ENCODE results near the gene DNAH8. TPM values are rescaled to one million over a fixed set of nuclear protein-coding genes. Genes with fewer than 3 reads are reported as not detected.

Gene DNAH8
- total and polyA plus RNA-seq, 3 donors from 2014 or later, result 17.2 to 23.7 (median 19.0) TPM

GRCh38 chr6:38985839-38986238 lies 270.7 kb downstream of the DNAH8 start:
- Histone ChIP-seq H3K27me3 (no peaks in the 10 kb centered on the region), H3K36me3 (ENCODE audit: low read depth, missing control alignments) (no peaks in the 10 kb centered on the region), H3K4me3 (no peak overlapping the region), H3K27ac (no peak overlapping the region), H3K4me1 (no peaks in the 10 kb centered on the region), H3K9me3 (no peaks in the 10 kb centered on the region)
- TF ChIP-seq, protein P1, sequence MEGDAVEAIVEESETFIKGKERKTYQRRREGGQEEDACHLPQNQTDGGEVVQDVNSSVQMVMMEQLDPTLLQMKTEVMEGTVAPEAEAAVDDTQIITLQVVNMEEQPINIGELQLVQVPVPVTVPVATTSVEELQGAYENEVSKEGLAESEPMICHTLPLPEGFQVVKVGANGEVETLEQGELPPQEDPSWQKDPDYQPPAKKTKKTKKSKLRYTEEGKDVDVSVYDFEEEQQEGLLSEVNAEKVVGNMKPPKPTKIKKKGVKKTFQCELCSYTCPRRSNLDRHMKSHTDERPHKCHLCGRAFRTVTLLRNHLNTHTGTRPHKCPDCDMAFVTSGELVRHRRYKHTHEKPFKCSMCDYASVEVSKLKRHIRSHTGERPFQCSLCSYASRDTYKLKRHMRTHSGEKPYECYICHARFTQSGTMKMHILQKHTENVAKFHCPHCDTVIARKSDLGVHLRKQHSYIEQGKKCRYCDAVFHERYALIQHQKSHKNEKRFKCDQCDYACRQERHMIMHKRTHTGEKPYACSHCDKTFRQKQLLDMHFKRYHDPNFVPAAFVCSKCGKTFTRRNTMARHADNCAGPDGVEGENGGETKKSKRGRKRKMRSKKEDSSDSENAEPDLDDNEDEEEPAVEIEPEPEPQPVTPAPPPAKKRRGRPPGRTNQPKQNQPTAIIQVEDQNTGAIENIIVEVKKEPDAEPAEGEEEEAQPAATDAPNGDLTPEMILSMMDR (IDR thresholded peaks at IDR 0.05), result no peak
- TF ChIP-seq POLR2A (IDR thresholded peaks at IDR 0.05), result no peak
- intact Hi-C loops (cut with DNase I; ENCODE audit: low total_unique reads), result no loop called here
- WGBS, 2 donors, result 76 to 85% methylated on average over 3 of the region's 3 CpGs
- no peak for DNase-seq

GRCh38 chr6:38987503-38987902 lies 272.4 kb downstream of the DNAH8 start:
- TF ChIP-seq, protein P1 (IDR thresholded peaks at IDR 0.05), result no peak
- TF ChIP-seq POLR2A (IDR thresholded peaks at IDR 0.05), result no peak
- H3K4me1 ChIP-seq, result no peaks in the 10 kb centered on the region
- no peak for DNase-seq
- intact Hi-C loops (cut with DNase I; ENCODE audit: low total_unique reads), result no loop called here
- no peaks in the 10 kb centered on the region for H3K27me3 ChIP-seq
- H3K27ac ChIP-seq, result no peak overlapping the region
- no peak overlapping the region for H3K4me3 ChIP-seq
- H3K9me3 ChIP-seq, result no peaks in the 10 kb centered on the region
- H3K36me3 ChIP-seq (ENCODE audit: low read depth, missing control alignments), result no peaks in the 10 kb centered on the region

DNA sequence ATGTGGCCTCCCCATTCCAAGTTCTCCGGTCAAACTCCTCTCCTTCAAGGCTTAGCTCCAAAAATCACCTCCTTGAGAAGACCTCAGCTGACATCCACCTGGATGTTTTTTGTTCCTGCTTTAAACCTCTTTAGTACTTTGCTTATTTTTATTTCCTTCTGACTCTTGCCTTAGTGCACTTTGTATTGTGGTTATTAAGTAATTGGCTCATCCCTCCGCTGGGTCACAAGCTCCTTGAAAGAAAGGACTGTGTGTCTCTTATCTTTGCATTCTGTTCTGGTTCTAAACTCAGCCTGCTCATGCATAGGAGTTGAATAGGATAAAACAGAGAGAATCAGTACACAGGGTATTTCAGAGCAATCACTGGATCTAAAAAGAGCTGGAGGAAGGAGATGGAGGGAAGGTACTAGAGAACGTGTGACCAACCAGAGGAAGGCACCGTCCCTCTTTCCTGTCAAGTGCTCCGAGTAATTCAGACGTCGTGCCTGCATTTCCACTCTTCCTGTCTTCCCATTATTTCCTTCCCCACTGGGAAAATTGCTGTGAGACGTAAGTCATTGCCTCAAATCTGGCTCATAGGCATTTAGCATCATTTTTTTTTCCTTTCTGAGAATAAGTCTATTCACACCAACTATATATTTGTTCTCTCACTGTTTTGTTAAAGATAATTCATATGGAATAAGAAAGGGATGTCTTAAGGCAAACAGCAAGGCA lies 273.8 kb downstream of the DNAH8 start:
- WGBS, 2 donors, result 43 to 44% methylated on average over 8 of the region's 8 CpGs

GRCh38 chr6:38990475-38990874 lies 275.4 kb downstream of the DNAH8 start:
- no peaks in the 10 kb centered on the region for H3K27me3 ChIP-seq
- WGBS, 2 donors, result 70% methylated on average over 5 of the region's 5 CpGs
- no peak overlapping the region for H3K27ac ChIP-seq
- intact Hi-C loops (cut with DNase I; ENCODE audit: low total_unique reads), result no loop called here
- no peak for DNase-seq
- H3K4me1 ChIP-seq, result no peaks in the 10 kb centered on the region
- H3K36me3 ChIP-seq (ENCODE audit: low read depth, missing control alignments), result no peaks in the 10 kb centered on the region
- H3K4me3 ChIP-seq, result no peak overlapping the region
- TF ChIP-seq, protein P1 (IDR thresholded peaks at IDR 0.05), result no peak
- no peak for TF ChIP-seq POLR2A (IDR thresholded peaks at IDR 0.05)
- no peaks in the 10 kb centered on the region for H3K9me3 ChIP-seq

More for the DNA sequence above, 273.8 kb downstream of the DNAH8 start:
- no peaks in the 10 kb centered on the region for H3K27me3 ChIP-seq
- H3K9me3 ChIP-seq, result no peaks in the 10 kb centered on the region
- no peak overlapping the region for H3K27ac ChIP-seq
- intact Hi-C loops (cut with DNase I; ENCODE audit: low total_unique reads), result no loop called here
- TF ChIP-seq, protein P1 (IDR thresholded peaks at IDR 0.05), result no peak
- no peak overlapping the region for H3K4me3 ChIP-seq
- no peaks in the 10 kb centered on the region for H3K36me3 ChIP-seq (ENCODE audit: low read depth, missing control alignments)
- DNase-seq, result no peak
- H3K4me1 ChIP-seq, result no peaks in the 10 kb centered on the region

GRCh38 chr6:38996676-38997075 lies 281.6 kb downstream of the DNAH8 start:
- DNase-seq, result no peak
- Histone ChIP-seq H3K36me3 (ENCODE audit: low read depth, missing control alignments) (no peaks in the 10 kb centered on the region), H3K27me3 (no peaks in the 10 kb centered on the region), H3K27ac (no peak overlapping the region), H3K9me3 (no peaks in the 10 kb centered on the region), H3K4me3 (no peak overlapping the region), H3K4me1 (no peaks in the 10 kb centered on the region)
- intact Hi-C loops (cut with DNase I; ENCODE audit: low total_unique reads), result no loop called here
- 62 to 71% methylated on average over 4 to 5 of the region's 5 CpGs for WGBS, 2 donors
- no peak for TF ChIP-seq POLR2A (IDR thresholded peaks at IDR 0.05)
- TF ChIP-seq, protein P1 (IDR thresholded peaks at IDR 0.05), result no peak

All from testis (tissue), 3 donors.